Trophoblast cell (in vitro differentiated cells and primary cell): ENCODE measurements around the gene IRX4.

Experiments used
- DNase-seq, 2 donors: peaks; one replicate each; pipeline ENCODE4 v3.0.0-alpha.2; 2016
- H2AFZ ChIP-seq: 2 replicates; pipeline ENCODE4 v1.6.1; 2013; ENCODE audit warnings: low read length, moderate library complexity, mild to moderate bottlenecking; ENCODE audit not compliant: insufficient read depth, poor library complexity
- H2AK5ac ChIP-seq: 2 replicates; pipeline ENCODE4 v1.6.1; 2013; ENCODE audit warnings: mild to moderate bottlenecking, low read length
- H2BK120ac ChIP-seq: 2 replicates; pipeline ENCODE4 v1.6.1; 2013; ENCODE audit warnings: low read length, mild to moderate bottlenecking, moderate library complexity; ENCODE audit not compliant: insufficient read depth, poor library complexity
- H2BK12ac ChIP-seq: 2 replicates; pipeline ENCODE4 v1.6.1; 2013; ENCODE audit warnings: mild to moderate bottlenecking, low read length, moderate library complexity
- H2BK5ac ChIP-seq: 2 replicates; pipeline ENCODE4 v1.6.1; 2013; ENCODE audit warnings: low read length, low read depth, moderate library complexity, mild to moderate bottlenecking; ENCODE audit not compliant: poor library complexity
- H3K14ac ChIP-seq: 2 replicates; pipeline ENCODE4 v1.6.1; 2013; ENCODE audit warnings: mild to moderate bottlenecking, low read length
- H3K18ac ChIP-seq: 2 replicates; pipeline ENCODE4 v1.6.1; 2013; ENCODE audit warnings: mild to moderate bottlenecking, low read length
- H3K23ac ChIP-seq: 2 replicates; pipeline ENCODE4 v1.6.1; 2013; ENCODE audit warnings: low read length
- H3K27ac ChIP-seq: 2 replicates; pipeline ENCODE4 v1.5.1; 2013; ENCODE audit warnings: low read depth, mild to moderate bottlenecking, inconsistent platforms, low read length, moderate library complexity
- H3K27me3 ChIP-seq: 2 replicates; pipeline ENCODE4 v1.6.1; 2013; ENCODE audit warnings: inconsistent platforms, mild to moderate bottlenecking, low read length, moderate library complexity; ENCODE audit not compliant: insufficient read depth
- H3K36me3 ChIP-seq, 2 experiments: 1 replicate in 1 of 2; 2 replicates in 1 of 2; pipeline ENCODE4 v1.6.1; 2013; ENCODE audit warnings: low read length in 2 of 2, mild to moderate bottlenecking in 2 of 2, moderate library complexity in 1 of 2; ENCODE audit not compliant: insufficient read depth in 2 of 2, control insufficient read depth in 1 of 2
- H3K4ac ChIP-seq: 2 replicates; pipeline ENCODE4 v1.6.1; 2013; ENCODE audit warnings: low read depth, mild to moderate bottlenecking, low read length, moderate library complexity
- H3K4me1 ChIP-seq, 2 experiments: 1 replicate in 1 of 2; 2 replicates in 1 of 2; pipeline ENCODE4 v1.6.1; 2013; ENCODE audit warnings: low read length in 2 of 2, mild to moderate bottlenecking in 2 of 2, moderate library complexity in 1 of 2; ENCODE audit not compliant: insufficient read depth in 2 of 2, control insufficient read depth in 1 of 2
- H3K4me2 ChIP-seq: 2 replicates; pipeline ENCODE4 v1.6.1; 2013; ENCODE audit warnings: inconsistent platforms, mild to moderate bottlenecking, low read length, moderate library complexity
- H3K4me3 ChIP-seq: 2 replicates; pipeline ENCODE4 v1.5.1; 2013; ENCODE audit warnings: mild to moderate bottlenecking, low read depth, low read length, inconsistent platforms
- H3K79me1 ChIP-seq: one replicate; pipeline ENCODE4 v1.6.1; 2013; ENCODE audit warnings: low read length
- H3K79me2 ChIP-seq: 2 replicates; pipeline ENCODE4 v1.6.1; 2013; ENCODE audit warnings: low read length, mild to moderate bottlenecking; ENCODE audit not compliant: control insufficient read depth, insufficient read depth, poor library complexity
- H3K9ac ChIP-seq: 2 replicates; pipeline ENCODE4 v1.6.1; 2013; ENCODE audit warnings: mild to moderate bottlenecking, low read length
- H3K9me3 ChIP-seq: 2 replicates; pipeline ENCODE4 v1.6.1; 2013; ENCODE audit warnings: low read depth, mild to moderate bottlenecking, control low read depth, inconsistent platforms, low read length; ENCODE audit not compliant: insufficient read depth
- H4K12ac ChIP-seq: 2 replicates; pipeline ENCODE4 v1.6.1; 2013; ENCODE audit warnings: low read depth, mild to moderate bottlenecking, low read length, moderate library complexity
- H4K8ac ChIP-seq: 2 replicates; pipeline ENCODE4 v1.6.1; 2013; ENCODE audit warnings: low read depth, mild to moderate bottlenecking, low read length, moderate library complexity
- H4K91ac ChIP-seq: one replicate; pipeline ENCODE4 v1.6.1; 2013; ENCODE audit warnings: low read depth, mild to moderate bottlenecking, low read length, moderate library complexity
- WGBS: extraction: QIAGEN DNeasy Blood & Tissue Kit; methylation state at CpG from one replicate; pipeline ENCODE4 v1.1.7; 2013; ENCODE audit warnings: missing lambda C conversion rate; ENCODE audit not compliant: insufficient read length, insufficient coverage; ENCODE audit errors: extremely low coverage; 5-methylcytosine and 5-hydroxymethylcytosine counted together

Gene IRX4

GRCh38 chr5:1885868-1886845 is 3.4 kb upstream of the IRX4 start:
- peak overlapping the region; percentile 31 for H3K4me3 ChIP-seq
- H3K36me3 ChIP-seq: no peaks in the 10 kb centered on the region
- peaks cover 5% of the 10 kb centered on the region for H3K79me1 ChIP-seq
- H3K27me3 ChIP-seq: peaks cover 75% of the 10 kb centered on the region
- peak overlapping the region; percentile 8 for H2BK120ac ChIP-seq
- H3K9me3 ChIP-seq: peaks cover 19% of the 10 kb centered on the region
- H3K4me2 ChIP-seq: peak overlapping the region; percentile 74
- H3K23ac ChIP-seq: no peak overlapping the region
- no peak overlapping the region for H2BK12ac ChIP-seq
- no peak overlapping the region for H3K9ac ChIP-seq
- H3K79me2 ChIP-seq: no peaks in the 10 kb centered on the region
- H3K4ac ChIP-seq: peak overlapping the region; percentile 19
- H4K8ac ChIP-seq: peak overlapping the region; percentile 50
- H4K91ac ChIP-seq: peak overlapping the region; percentile 61
- peak overlapping the region; percentile 63 for H3K18ac ChIP-seq
- H2BK5ac ChIP-seq: no peak overlapping the region
- no peak overlapping the region for H3K27ac ChIP-seq
- no CpG with 5 or more reads among the region's 75 CpGs for WGBS
- peak overlapping the region; percentile 45 for H3K14ac ChIP-seq
- DNase-seq: no peak
- H4K12ac ChIP-seq: no peak overlapping the region
- peaks cover 20 to 40% of the 10 kb centered on the region in 2 experiments for H3K4me1 ChIP-seq
- no peak overlapping the region for H2AK5ac ChIP-seq
- no peak overlapping the region for H2AFZ ChIP-seq

- no peak overlapping the region for H4K8ac ChIP-seq
- WGBS: no CpG with 5 or more reads among the region's 19 CpGs
Observed at GRCh38 chr5:1885404-1885755, 2.7 kb upstream of the IRX4 start.

GRCh38 chr5:1884678-1885403 is 2.1 kb upstream of the IRX4 start:
- H3K27me3 ChIP-seq: peaks cover 84% of the 10 kb centered on the region
- H3K4ac ChIP-seq: no peak overlapping the region
- no peak overlapping the region for H2AFZ ChIP-seq
- H4K8ac ChIP-seq: no peak overlapping the region
- H3K4me1 ChIP-seq: peaks cover 20 to 40% of the 10 kb centered on the region in 2 experiments
- H3K27ac ChIP-seq: no peak overlapping the region
- no peak overlapping the region for H3K4me2 ChIP-seq
- H4K12ac ChIP-seq: no peak overlapping the region
- H3K36me3 ChIP-seq: peaks cover 0 to 3% of the 10 kb centered on the region in 2 experiments
- H3K9me3 ChIP-seq: peaks cover 25% of the 10 kb centered on the region
- no peak overlapping the region for H3K23ac ChIP-seq
- no peaks in the 10 kb centered on the region for H3K79me2 ChIP-seq
- DNase-seq: no peak
- no peak overlapping the region for H3K14ac ChIP-seq
- H3K79me1 ChIP-seq: peaks cover 5% of the 10 kb centered on the region
- H3K18ac ChIP-seq: no peak overlapping the region
- no CpG with 5 or more reads among the region's 24 CpGs for WGBS
- H3K9ac ChIP-seq: no peak overlapping the region
- H2BK12ac ChIP-seq: no peak overlapping the region
- no peak overlapping the region for H2BK120ac ChIP-seq
- no peak overlapping the region for H3K4me3 ChIP-seq
- no peak overlapping the region for H4K91ac ChIP-seq
- H2BK5ac ChIP-seq: no peak overlapping the region
- H2AK5ac ChIP-seq: no peak overlapping the region

More at GRCh38 chr5:1885404-1885755, 2.7 kb upstream of the IRX4 start:
- Histone ChIP-seq H2AK5ac (no peak overlapping the region), H3K4ac (no peak overlapping the region), H3K27me3 (peaks cover 80% of the 10 kb centered on the region), H3K23ac (no peak overlapping the region), H3K9me3 (peaks cover 21% of the 10 kb centered on the region), H3K4me2 (no peak overlapping the region), H3K14ac (no peak overlapping the region), H2AFZ (no peak overlapping the region), H3K18ac (no peak overlapping the region), H3K9ac (no peak overlapping the region), H3K4me1 (peaks cover 20 to 40% of the 10 kb centered on the region in 2 experiments), H2BK12ac (no peak overlapping the region), H3K36me3 (peaks cover 0 to 3% of the 10 kb centered on the region in 2 experiments), H4K12ac (no peak overlapping the region), H2BK120ac (no peak overlapping the region), H3K79me2 (no peaks in the 10 kb centered on the region), H2BK5ac (no peak overlapping the region), H3K79me1 (peaks cover 5% of the 10 kb centered on the region), H4K91ac (no peak overlapping the region), H3K27ac (no peak overlapping the region), H3K4me3 (no peak overlapping the region)
- no peak for DNase-seq

GRCh38 chr5:1883925-1884677 is 1.4 kb upstream of the IRX4 start:
- Histone ChIP-seq H2AK5ac (no peak overlapping the region), H3K9me3 (peaks cover 29% of the 10 kb centered on the region), H4K12ac (no peak overlapping the region), H2BK120ac (no peak overlapping the region), H3K36me3 (peaks cover 0 to 5% of the 10 kb centered on the region in 2 experiments), H3K4me1 (peaks cover 20 to 40% of the 10 kb centered on the region in 2 experiments), H3K79me2 (no peaks in the 10 kb centered on the region), H3K4me3 (no peak overlapping the region), H3K23ac (no peak overlapping the region), H3K18ac (peak overlapping the region; percentile 20), H3K4me2 (peak overlapping the region; percentile 75), H3K27ac (no peak overlapping the region), H3K27me3 (peaks cover 89% of the 10 kb centered on the region), H3K9ac (no peak overlapping the region), H2BK12ac (no peak overlapping the region), H3K79me1 (peaks cover 5% of the 10 kb centered on the region), H4K8ac (no peak overlapping the region), H3K14ac (no peak overlapping the region), H4K91ac (peak overlapping the region; percentile 22), H2AFZ (no peak overlapping the region), H3K4ac (no peak overlapping the region), H2BK5ac (no peak overlapping the region)
- DNase-seq: no peak
- no CpG with 5 or more reads among the region's 49 CpGs for WGBS
